GM12874 (cell line): ENCODE measurements around the gene KLF2.

Source experiments
- CTCF ChIP-seq: IDR thresholded peaks from 2 replicates; pipeline ENCODE4 v1.5.1; 2011; ENCODE audit warnings: low read depth, mild to moderate bottlenecking, control low read depth, low read length, moderate library complexity; ENCODE audit not compliant: insufficient read depth

KLF2 gene

GRCh38 chr19:16319481-16319880, 5.1 kb upstream of the KLF2 start:
- TF ChIP-seq CTCF, result no peak

GRCh38 chr19:16320987-16321386, 3.6 kb upstream of the KLF2 start:
- no peak for TF ChIP-seq CTCF

- TF ChIP-seq CTCF, result peak; percentile 33
Measured at GRCh38 chr19:16325161-16325527, 518 bp downstream of the KLF2 start.

GRCh38 chr19:16325641-16326400, 1.2 kb downstream of the KLF2 start:
- no peak for TF ChIP-seq CTCF

GRCh38 chr19:16326401-16327168, 2.0 kb downstream of the KLF2 start:
- TF ChIP-seq CTCF, result no peak

GRCh38 chr19:16327169-16327475, 2.5 kb downstream of the KLF2 start:
- no peak for TF ChIP-seq CTCF

- TF ChIP-seq CTCF, result no peak
Measured at GRCh38 chr19:16327501-16327900, 2.9 kb downstream of the KLF2 start.
